RWPE1 (cell line): ENCODE measurements around the gene CDC42EP3.

Experiments used
- CTCF ChIA-PET: fragments of 350-600 bp; sonication (Branson Sonifier 250); formaldehyde crosslinking; extraction: SDS; loops from one replicate; lab custom pipeline; 2021; lab: Yijun Ruan, JAX
- POLR2A ChIA-PET: fragments of 400-600 bp; formaldehyde crosslinking; extraction: SDS; loops from one replicate; lab custom pipeline; 2020; ENCODE audit warnings: antibody characterized with exemption; ENCODE audit not compliant: low non-redundant PET; lab: Yijun Ruan, JAX
- DNase-seq: peaks from one replicate; pipeline ENCODE4 v3.0.0; 2012; ENCODE audit warnings: low spot score
- H3K27ac ChIP-seq: fragments of 450-650 bp; 2 replicates; pipeline ENCODE4 v1.5.1; 2017
- CTCF ChIP-seq: fragments of 450-650 bp; conservative IDR thresholded peaks from 2 replicates; pipeline ENCODE4 v1.5.1; 2017; ENCODE audit warnings: low read depth, mild to moderate bottlenecking

The CDC42EP3 gene

GRCh38 chr2:37669446-37669845 lies 2.0 kb downstream of the CDC42EP3 start:
- DNase-seq, result no peak
- POLR2A ChIA-PET, result no interaction called here
- TF ChIP-seq CTCF, result no peak
- H3K27ac ChIP-seq, result no peak overlapping the region
- CTCF ChIA-PET, result interaction anchor here (0.6 to 0.7 kb wide), 2 partner anchors 48 to 666 kb away, joined by 4 to 5 read pairs; no protein-coding TSS in a partner anchor

DNA sequence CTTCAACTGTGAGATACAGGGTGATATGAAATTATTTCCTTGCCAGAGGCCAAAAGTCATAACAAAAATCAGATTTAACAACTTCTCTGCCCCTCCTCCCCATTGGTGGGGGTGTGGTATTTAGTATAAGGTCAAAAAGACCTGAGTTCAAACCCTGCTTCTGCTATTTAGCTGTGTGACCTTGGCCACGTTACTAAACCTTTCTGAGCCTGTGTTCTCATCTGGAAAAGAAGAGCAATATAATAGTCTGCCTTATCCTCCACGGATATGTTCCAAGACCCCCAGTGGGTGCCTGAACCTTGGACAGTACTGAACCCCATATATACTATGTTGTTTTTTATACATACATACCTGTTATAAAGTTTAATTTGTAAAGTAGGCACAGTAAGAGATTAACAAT lies 3.7 kb downstream of the CDC42EP3 start:
- no peak overlapping the region for H3K27ac ChIP-seq
- POLR2A ChIA-PET, result no interaction called here
- no peak for DNase-seq
- CTCF ChIA-PET, result interaction anchor here (0.6 kb wide), 1 partner anchor 167 kb away, joined by 3 read pairs; no protein-coding TSS in a partner anchor
- TF ChIP-seq CTCF, result no peak

GRCh38 chr2:37666772-37667171 lies 4.7 kb downstream of the CDC42EP3 start:
- ChIA-PET CTCF (interaction anchor here (0.6 kb wide), 1 partner anchor 168 kb away, joined by 3 read pairs; no protein-coding TSS in a partner anchor), POLR2A (no interaction called here)
- TF ChIP-seq CTCF, result no peak
- DNase-seq, result no peak
- H3K27ac ChIP-seq, result 0 out of 2 replicates have a peak overlapping the region, but pooled peaks have one; percentile 15

- TF ChIP-seq CTCF, result no peak
- DNase-seq, result no peak
- POLR2A ChIA-PET, result no interaction called here
- no peak overlapping the region for H3K27ac ChIP-seq
- CTCF ChIA-PET, result interaction anchor here (0.5 to 0.8 kb wide), 3 partner anchors 25 to 167 kb away, joined by 3 read pairs; no protein-coding TSS in a partner anchor
Measured at GRCh38 chr2:37665604-37666362, 5.7 kb downstream of the CDC42EP3 start.

GRCh38 chr2:37665043-37665442 lies 6.4 kb downstream of the CDC42EP3 start:
- H3K27ac ChIP-seq, result no peak overlapping the region
- TF ChIP-seq CTCF, result no peak
- DNase-seq, result no peak
- ChIA-PET CTCF (interaction anchor here (0.8 kb wide), 1 partner anchor 168 kb away, joined by 3 read pairs; no protein-coding TSS in a partner anchor), POLR2A (no interaction called here)

GRCh38 chr2:37664231-37664643 lies 7.2 kb downstream of the CDC42EP3 start:
- no peak for DNase-seq
- TF ChIP-seq CTCF, result no peak
- ChIA-PET POLR2A (no interaction called here), CTCF (no interaction called here)
- H3K27ac ChIP-seq, result no peak overlapping the region
